GM12872 (cell line): ENCODE data around the gene VCX2.

ENCODE experiments used
- CTCF ChIP-seq: IDR thresholded peaks from 3 replicates; pipeline ENCODE4 v1.5.1; 2011; ENCODE audit warnings: low read depth, mild to moderate bottlenecking, low read length, moderate library complexity; ENCODE audit not compliant: insufficient read depth

VCX2 gene

GRCh38 chrX:8191022-8191421 is 20.0 kb upstream of the VCX2 start:
- no peak for TF ChIP-seq CTCF

- TF ChIP-seq CTCF, result no peak
Observed at GRCh38 chrX:8190341-8190830, 19.3 kb upstream of the VCX2 start.

- no peak for TF ChIP-seq CTCF
Observed at GRCh38 chrX:8189096-8189830, 18.2 kb upstream of the VCX2 start.

GRCh38 chrX:8183346-8183745 is 12.3 kb upstream of the VCX2 start:
- no peak for TF ChIP-seq CTCF

- TF ChIP-seq CTCF, result no peak
Observed at GRCh38 chrX:8179656-8180055, 8.6 kb upstream of the VCX2 start.

GRCh38 chrX:8147226-8147625 is 23.8 kb downstream of the VCX2 start:
- no peak for TF ChIP-seq CTCF

GRCh38 chrX:8144925-8145324 is 26.1 kb downstream of the VCX2 start:
- no peak for TF ChIP-seq CTCF
